ENCODE data around the gene KRT8.
"Not testable (repeated sequence)": the region's sequence is repeated elsewhere in the genome, so short reads cannot be mapped to it uniquely, and the experiment has no call there.

KRT8 gene

DNA sequence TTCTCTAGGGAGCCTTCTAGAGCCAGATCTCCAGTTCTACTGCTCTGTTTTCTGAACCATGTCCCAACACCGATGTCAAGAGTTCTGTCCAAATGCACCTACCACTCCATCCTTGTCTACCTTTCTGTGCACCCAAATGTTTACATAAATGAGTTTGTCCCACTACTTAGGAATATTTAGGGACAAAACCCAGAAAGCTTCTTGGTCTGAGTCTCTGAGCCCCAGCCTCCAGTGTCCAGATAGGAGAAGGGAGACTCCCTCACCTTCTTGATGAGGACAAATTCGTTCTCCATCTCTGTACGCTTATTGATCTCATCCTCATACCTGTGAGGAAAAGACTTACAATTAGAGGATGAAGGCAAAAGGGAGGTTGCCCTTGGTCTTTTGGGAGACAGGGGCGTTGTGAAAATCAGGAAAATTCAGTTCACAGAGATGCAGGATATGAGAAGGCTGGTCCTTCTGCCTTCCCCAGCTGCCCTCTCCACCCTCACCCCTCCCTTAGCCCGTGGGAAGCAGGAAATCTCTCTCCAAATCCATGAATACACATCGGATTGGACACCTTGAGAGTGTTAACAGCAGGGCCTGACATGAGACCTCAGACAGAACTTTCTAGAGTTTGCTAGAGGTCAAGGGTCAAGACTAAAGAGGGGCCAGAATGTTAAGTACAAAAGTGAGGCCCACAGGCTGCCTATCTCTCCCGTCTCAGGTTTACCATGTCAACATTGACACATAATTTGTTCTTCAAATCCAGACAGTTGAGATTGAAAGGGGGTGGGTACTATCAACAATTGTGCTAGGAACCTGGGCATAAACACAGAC, 3.8 kb downstream of the KRT8 start:
- no peak for DNase-seq

DNA sequence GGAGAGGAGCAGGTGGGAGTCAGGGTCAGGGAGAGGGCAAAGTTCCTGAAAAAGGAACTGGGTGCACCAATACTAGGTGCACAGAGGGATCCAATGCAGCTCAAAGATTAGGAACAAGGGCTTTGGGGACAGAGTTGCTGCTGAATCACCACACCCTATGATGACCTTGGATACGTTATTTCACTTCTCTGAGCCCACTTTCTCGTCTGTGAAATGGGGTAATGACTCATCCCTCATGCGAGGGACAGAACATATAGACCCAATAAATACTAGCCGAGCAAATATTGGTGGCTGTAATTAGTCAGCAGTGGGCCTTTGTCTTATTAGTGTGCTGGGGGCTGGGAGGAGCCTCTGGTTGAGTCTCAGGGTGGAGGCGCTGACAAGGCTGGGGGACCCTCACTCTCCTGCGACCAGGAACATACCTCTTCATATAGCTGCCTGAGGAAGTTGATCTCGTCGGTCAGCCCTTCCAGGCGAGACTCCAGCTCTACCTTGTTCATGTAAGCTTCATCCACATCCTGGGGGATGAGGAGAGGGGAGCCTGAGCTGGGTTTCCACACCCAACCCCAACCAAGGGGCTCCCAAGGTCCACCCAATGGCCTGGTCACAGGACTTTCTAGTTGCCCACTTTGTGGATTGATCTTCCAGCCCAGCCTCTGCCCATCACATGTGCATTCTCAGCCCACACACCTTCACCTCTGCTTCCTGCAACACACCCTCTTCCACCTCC, 4.5 kb downstream of the KRT8 start:
- DNase-seq: no peak

DNA sequence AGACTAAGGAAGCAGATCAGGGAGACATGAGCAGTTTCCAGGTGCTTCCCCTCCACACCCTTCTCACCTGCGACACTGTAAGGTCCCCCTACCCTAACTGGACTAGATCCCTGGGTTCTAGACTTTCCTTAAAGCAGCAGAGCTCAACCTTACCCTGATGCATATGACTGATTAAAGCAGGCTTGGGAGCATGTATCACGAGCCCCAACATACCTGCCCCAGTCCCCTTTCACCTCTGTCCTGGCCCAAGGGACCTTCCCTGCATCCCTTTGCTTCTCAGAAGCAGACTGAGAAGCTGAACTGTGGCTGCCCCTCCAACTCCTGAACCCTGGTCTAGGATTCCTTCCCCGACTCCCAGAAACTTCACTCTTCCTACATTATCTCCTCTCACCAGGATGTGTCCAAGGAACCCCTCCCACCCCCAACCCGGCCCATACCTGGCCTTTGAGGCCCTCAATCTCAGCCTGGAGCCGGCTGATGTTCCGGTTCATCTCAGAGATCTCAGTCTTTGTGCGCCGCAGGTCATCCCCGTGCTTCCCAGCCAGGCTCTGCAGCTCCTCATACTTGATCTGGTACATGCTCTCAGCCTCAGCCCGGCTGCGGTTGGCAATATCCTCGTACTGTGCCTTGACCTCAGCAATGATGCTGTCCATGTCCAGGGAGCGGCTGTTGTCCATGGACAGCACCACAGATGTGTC, 5.4 kb downstream of the KRT8 start:
- no peak for DNase-seq

DNA sequence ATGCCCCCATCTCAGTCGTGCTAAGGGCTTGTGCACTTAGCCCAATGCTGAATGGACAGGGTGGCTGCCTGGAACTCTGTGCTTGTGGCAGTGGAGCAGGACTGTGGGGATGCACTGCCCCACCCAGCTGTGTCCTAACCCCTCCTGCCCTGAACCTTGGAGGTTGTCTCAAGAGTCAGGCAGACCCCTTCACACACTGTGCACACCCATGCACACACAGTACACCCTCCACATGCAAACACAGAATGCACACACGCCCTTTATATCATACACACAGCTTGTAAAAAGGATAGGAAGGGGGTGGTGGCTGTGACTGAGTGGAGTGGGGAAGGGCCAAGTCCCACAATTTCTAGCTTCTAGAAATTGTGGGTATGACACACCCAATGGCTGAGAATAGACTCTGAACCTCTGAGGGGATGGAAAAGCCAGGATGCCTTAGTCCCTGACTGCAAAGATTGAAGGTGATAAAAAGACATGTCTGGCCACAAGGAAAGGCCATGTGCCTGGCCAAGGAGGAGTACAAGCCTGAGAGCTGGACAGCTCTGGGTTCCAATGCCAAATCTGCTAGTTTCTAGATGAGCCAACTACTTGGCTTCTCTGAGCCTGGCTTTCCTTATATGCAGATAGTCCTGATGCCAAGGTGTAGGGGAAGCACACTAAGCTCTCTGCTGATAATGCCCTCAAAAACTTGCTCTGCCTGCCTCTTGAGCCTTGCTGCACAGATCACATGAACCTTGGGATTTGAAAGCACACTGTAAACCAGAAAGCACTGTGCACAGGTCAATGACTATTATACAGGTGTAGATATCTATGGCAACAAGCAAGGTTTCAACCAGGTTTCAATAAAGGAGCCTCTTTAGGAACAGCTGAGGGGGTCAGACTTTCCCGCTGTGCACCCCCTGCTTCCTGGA, 8.4 kb downstream of the KRT8 start:
- DNase-seq: no peak

DNA sequence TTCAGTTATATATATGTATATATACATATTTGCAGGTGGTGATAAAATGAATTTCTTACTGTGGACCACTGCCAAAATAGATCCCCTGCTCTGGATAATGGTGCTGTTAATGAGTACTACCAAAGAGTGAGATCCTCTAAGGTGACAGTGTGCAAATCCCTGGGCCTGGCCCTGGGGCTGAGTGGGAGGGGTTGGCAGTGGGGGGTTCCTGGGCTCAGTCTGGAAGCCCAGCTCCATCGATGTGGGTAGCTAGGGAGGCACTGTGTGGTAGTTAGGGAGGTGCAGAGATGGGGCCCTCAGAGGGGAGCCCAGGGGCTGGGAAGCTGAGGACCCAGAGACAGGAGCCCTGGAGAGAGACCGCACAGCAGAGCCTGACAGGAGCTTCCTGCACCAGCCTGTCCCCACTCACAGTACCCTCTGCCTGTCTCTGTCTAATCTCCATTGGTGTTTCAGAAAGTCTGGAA, 9.1 kb downstream of the KRT8 start:
- DNase-seq: no peak

DNA sequence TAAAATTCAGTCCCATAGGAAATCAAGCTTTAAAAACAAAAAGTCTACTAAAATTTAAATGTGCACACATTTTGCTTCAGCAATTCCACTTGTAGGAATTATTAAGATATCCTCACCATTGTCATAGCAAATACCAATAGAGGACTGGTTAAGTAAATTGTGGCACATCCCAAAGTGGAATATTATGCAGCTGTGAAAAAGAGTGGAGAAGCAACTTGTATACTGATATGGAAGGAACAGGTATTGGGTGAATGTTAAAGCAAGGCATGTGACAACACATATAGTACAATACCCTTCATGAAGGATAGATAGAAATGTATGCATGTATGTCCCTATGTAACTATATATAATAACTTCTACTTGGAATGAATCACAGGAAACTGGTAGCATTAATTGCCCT, 11.9 kb downstream of the KRT8 start:
- no peak for DNase-seq

DNA sequence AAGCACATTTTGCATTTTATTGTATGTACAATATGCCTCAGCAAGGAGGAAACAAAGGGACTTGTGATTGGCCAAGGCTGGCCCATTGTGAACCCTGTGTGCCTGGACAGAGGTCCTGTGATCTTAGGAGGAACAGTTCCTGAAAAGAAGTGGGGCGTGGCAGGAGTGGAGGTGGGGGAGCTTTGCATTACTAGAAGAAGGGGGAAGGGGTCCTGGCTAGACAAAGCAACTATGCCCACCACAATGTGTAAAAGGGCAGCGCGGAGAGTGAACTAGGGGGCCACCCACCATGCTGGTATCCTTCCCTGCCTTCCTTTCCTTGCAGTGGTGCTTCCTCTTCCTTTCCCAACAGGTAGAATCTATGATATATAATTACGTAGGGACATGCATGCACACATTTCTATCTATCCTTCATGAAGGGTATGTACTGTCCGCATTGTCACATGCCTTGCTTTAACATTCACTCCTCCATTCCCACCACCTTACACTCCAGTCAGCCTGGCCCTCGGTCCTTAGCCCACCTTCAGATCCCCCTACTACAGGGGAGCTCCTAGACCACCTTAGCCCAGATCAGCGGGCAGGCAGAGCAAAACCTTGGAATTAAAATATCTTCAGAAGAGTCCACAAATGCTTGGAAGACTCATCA, 12.5 kb downstream of the KRT8 start:
- no peak for DNase-seq

DNA sequence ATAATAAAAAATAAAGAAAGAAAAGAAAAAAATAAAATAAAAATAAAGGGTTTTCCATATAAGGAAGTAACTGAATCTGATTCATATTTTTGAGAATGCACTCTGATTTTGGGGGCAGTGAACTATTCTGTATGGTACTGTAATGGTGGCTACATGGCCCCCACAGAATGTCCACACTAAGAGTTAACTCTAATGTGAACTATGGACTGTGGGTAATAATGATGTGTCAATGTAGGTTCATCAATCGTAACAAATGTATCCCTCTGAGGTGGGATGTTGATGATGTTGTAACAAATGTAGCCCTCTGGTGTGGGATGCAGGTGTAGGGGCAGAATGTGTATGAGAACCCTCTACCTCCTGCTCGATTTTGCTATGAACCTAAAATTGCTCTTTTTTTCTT, 13.8 kb downstream of the KRT8 start:
- no peak for DNase-seq

DNA sequence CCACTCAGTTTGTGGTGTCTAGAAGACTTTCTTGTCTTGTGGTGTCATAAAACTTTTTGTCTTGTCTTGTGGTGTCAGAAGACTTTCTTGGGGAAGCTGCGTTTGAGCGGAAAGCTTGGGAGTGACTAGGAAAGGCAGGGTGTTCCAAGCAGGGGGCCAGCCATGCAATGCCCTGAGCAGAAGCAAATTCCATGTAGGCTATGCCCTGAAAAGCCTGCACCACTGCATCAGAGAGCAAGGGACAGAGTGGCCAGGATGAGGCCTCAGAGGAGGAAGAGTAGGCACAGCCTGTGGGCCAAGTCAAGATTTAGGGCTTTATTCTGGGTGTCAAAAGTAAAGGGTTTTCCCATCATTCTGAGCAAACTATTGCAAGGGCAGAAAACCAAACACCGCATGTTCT, 14.5 kb downstream of the KRT8 start:
- no peak for DNase-seq

DNA sequence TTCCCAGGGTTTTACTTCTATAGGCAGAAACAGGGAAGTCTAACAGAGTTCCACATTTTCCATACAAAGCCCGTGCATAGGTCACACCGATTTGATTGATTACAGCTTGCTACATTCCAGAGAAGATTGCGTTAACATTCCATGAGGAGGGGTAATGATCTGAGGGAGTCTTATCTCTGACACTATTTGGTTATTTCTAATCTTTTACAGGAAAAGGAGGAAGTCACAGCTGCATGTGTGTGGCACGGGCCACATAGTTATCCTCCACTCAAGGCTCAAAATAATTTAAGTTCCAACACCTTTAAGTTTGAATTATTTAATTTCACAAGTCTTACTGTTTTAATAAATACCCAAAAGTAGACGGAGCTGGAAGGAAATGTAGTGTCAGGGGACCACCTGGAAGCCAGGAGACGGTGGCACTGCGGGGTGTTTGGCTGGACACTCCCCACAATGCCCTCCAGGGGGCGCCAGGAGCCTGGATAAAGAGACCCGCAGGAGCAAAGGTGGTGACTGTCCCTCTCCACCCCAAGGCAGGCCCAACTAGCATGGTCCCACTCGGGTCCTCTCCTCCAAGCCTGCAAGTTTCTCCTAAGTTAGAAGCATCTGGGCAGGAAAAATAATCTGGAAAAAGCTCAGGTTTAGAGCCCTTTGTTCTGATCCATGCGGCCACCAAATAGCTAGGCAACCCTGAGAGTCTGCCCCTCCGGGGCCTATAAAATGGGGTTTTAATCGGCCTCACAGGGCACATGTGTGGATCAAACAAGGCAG, 20.2 kb downstream of the KRT8 start:
- peak; percentile 43 for DNase-seq

DNA sequence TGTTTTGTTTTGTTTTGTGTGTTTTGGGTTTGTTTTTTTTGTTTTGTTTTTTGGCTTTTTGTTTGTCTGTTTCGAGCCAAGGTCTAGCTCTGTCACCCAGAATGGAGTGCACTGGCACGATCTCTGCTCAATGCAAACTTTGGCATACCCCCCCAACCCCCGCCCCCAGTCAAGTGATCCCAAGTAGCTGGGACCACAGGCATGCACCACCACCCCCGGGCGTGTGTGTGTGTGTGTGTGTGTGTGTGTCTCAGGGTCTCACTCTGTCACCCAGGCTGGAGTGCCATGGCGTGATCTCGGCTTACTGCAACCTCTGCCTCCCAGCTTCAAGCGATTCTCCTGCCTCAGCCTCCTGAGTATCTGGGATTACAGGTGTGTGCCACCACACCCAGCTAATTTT, 24.4 kb downstream of the KRT8 start:
- DNase-seq: not testable (repeated sequence)

DNA sequence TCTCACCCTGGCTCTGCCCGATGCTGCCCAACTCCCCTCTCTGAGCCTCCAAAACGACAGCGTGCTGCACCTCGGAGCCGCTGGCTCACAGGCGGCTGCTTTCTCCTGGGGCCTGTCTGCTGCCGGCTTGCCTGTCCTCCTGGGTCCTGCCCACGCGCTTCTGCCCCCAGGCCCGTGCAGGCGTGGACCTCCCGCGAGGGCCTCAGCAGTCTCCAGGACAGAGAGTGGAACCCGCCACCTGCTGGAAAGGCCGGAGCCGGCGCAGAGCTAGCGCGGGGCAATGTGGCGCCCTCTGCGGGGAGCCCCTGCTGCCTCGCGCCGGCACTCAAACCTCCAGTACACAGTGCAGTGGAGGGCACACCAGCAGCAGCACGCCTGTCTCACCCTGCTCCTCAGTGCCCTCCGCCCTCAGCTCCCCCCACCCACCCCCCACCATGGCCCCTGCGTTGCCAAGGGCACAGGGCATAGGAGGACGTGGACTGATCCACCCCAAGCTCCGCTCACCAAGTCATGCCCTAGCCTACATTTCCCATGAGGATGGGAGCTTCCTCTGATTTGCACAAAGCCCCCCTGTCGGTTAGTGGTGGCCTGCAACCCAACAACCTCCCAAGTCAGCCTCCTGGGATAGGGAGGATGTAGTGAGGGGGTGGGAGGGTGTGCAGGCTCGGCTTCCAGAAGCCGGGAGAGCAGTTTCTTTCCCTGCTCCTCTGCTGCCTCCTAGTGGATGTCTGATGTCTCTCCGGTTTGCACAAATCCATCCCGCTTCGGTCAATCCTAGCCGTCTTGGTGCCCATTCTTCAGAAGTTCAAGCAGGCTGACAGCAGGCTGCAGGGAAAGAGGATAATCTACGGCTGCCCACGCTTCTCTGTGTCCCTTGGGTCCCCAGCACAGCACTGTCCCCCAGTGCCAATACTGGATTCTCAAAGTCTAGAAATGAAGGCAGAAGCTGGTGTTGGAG, 25.2 kb downstream of the KRT8 start:
- no peak for DNase-seq

DNA sequence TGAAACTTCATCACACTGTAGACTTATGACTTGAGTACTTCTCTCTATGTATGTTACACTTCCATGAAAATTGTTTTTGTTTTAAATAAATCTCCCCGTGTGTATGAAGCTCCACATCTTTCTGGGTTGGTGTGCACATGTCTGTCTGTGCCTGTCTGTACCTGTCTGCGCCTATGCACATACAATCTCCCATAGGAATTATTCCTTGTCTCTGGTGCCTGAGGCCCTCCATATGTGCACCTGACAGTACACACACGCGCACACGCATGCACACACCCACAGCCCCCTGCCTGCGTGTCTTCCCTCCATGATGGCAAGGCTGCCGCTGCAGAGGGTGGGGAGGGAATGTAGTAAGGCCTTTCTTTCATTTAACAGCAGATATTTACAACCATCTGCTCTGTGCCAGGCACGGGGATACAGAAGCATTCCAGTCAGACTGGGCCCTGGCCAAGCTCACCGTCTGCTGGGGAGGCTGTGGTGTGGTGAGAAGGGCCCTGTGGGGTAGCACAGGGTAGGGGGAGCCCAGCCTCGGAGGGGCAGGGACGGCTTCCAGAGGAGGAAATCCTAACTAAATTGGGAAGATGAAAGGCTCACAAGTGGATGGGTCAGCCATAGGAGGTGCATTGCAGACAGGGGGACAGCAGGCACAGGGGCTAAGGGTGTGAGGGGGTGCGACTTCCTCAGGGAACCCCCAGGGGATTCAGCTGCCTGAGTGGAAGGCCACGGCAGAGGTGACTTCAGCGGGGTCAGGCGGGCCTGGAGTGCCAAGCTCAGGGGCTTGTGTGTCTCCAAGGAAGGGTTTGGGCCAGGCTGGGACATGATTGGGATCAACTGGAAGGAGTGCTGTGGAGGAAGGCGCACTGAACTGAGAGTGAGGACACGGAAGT, 26.1 kb downstream of the KRT8 start:
- DNase-seq: no peak

DNA sequence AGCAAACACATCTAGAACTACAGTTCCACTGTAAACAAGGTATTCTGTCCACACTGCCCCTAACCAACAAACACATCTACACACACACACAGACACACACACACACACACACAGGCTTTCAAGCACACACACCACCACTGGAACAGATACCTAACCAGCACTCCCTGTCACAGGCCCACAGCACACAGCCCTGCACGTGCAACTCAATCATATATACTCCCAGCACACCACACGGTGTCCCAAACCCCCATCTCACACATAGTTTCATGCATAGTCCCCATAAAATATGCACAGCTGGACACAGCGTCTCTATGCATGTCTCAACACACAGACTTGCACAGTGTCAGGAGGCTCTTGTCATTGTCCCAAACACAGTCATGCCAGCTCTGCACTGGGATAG, 27.6 kb downstream of the KRT8 start:
- no peak for DNase-seq

DNA sequence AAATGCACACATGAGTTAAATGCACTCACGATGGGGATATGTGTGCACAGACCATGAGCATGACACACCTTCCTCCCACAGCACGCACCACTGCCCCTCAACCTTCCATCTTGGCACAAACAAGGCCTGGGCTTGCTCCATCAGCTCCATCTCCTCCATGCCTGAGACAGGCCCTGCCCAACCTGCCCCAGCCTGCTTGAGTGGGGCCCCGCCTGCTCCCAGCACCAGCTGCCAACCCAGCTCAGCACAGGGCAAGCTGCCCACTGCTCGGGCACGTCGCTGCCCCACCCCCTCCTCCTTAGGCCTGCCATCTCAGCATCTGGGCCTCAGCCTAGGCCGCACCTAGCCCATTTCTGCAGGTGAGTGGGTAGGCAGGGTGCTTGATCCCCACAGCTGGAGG, 28.5 kb downstream of the KRT8 start:
- DNase-seq: no peak

DNA sequence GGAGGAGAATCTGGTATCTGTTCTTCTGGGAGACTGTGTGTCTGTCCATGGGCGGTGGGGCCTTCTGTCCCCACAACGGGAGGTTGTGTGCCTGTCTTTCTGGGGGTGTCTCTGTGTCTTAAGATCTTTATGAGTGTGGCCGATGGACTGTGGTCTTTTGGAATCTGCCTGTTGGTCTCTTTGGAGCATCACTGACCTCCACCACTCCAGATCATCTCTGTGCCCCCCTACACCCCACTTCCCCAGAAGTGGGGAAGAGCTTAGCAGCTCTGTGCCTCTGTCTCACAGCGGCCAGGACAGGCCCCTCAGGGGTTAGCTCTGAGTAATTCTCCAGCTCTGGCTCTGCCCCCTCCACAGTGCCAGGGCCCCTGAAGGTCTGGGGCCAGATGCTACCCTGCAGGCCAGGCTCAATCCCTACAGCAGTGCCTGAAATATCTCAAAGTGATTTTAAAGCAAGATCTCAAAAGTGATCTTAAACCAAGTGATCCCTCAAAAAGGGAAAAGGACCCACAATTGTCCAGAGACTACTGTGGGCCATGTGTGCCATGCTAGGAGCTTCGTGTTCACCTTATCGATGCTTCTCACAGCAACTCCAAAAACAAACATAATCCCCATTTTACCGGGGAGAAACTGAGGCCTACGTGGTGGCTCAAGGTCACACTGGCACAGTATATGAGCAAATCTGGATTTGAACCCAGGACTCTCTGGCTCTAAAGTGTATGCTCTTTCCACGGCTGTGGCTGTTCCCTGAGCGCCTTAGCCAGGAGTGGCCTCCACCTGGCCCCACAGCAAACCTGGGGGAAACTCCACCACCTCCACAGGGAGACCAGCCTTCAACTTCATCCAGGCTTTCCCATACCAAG, 30.1 kb downstream of the KRT8 start:
- DNase-seq: no peak

DNA sequence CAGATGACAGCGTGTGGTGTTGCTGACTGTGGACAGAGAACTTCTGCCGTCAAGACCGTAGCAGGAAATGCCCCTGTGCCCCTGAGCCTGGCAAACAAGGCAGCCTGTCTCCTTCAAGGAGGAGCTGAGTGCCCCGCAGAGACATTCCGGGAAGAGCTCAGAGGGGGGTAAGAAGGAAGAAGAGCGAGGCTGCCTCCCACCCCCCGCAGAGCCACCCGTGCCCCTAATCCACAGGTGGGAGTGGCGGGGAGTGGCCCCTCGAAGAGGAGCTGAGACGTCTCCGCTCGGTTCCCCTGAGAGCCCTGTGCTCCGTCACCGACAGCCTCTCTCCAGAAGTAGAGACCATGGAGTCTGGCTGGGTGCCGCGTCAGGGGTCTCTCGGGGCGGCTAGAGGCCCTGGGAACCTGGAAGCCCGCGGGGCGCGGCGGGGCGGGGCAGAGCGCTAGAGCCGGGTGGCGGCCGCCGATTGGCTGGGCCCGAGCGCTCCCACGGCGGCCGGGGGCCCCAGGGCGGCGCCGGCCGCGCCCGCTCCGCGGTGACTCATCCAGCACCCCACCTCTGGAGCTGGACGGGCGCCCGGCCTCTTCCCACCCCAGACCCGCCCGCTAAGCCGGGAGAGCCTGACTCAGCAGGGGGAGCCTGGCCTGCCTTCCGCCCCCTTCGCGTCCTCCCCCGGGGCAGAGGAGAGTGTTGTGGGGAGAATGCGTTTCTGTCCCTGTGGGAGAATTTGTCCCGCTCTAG, 30.9 kb downstream of the KRT8 start:
- no peak for DNase-seq

DNA sequence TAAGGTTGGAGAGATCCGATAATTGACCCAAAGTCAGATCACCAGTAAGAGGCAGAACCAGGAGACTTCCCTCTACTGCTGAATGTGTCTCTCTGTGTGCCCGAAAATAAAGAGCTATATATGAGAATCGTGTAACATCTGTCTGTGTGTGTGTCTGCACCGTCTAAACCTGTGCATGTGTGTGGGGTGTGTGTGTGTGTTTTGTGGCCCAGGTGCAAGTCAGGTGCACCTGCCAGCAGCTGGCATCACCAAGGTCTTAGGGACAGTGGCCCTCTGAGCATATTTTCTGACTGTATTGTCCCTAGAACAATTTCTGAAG, 31.4 kb downstream of the KRT8 start:
- no peak for DNase-seq
